ENCODE measurements around the gene EXOG.

DNA sequence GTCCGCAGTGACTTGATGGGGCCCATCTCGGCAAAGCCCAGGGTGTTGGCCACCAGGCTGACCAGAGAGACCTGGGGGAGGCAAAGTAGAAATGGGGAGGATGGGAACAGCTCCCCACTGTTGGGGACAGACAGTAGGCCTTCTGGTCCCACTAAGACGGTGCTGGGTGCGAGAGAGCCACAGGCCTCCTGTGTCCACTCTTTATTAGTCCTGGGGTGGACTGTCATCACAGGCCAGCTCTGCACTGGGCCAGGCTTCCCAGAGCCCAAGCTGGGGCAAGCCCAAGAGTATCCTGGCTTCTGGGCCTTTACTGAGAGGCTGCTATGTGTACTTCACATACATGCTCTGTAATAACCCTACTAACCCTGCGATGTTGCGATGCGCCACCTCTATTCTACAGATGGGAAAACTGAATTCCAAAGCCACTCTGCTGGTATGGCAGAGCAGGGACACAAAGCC, 66.4 kb downstream of the EXOG start:
- no peak for TF ChIP-seq CTCF (IDR thresholded peaks at IDR 0.05)
- TF ChIP-seq POLR2A (IDR thresholded peaks at IDR 0.05) = no peak
